Gastroesophageal sphincter (tissue), 3 donors: ENCODE measurements around the gene TBC1D8.

ENCODE experiments used
- CTCF ChIP-seq, 4 experiments: fragments of 200-600 bp in 2 of 4; fragments of 450-650 bp in 2 of 4; sonication (generic) in 1 of 4; IDR thresholded peaks; one replicate each; pipeline ENCODE4 v1.5.1; 2017 to 2019; ENCODE audit warnings: antibody characterized with exemption in 4 of 4, mild to moderate bottlenecking in 2 of 4, moderate library complexity in 2 of 4
- POLR2A ChIP-seq, 2 donors: fragments of 450-650 bp; IDR thresholded peaks; one replicate each; pipeline ENCODE4 v1.6.1; 2017; ENCODE audit warnings: antibody characterized with exemption in 2 of 2, mild to moderate bottlenecking in 2 of 2, moderate library complexity in 1 of 2

GRCh38 chr2:101147062-101147461 lies 4.1 kb downstream of the TBC1D8 start:
- TF ChIP-seq CTCF (IDR thresholded peaks at IDR 0.05) (no peak), POLR2A (IDR thresholded peaks at IDR 0.05) (no peak)
